Measurements from ENCODE around the gene CTDSPL. TPM values are rescaled to one million over a fixed set of nuclear protein-coding genes. Genes with fewer than 3 reads are reported as not detected.

CTDSPL gene
- polyA plus RNA-seq, 1 experiment = 40.4 TPM

GRCh38 chr3:38020342-38020726 is 158.7 kb downstream of the CTDSPL start:
- no peaks in the 10 kb centered on the region for H3K27me3 ChIP-seq (ENCODE audit: control insufficient read depth, insufficient read depth, low read length)
- POLR2A ChIA-PET = interaction anchor here (0.9 kb wide), 1 partner anchor 11 kb away, joined by 3 read pairs; no protein-coding TSS in a partner anchor
- no peak overlapping the region for H3K27ac ChIP-seq (ENCODE audit: low read depth, low read length)
- no peak for DNase-seq (ENCODE audit: low read depth, low spot score)
- H3K4me3 ChIP-seq (ENCODE audit: low read depth, low read length) = no peak overlapping the region
- CTCF ChIA-PET = interaction anchor here (2.0 to 2.4 kb wide), 2 partner anchors 17 to 23 kb away, joined by 6 read pairs; no protein-coding TSS in a partner anchor
- no peak for TF ChIP-seq CTCF (IDR thresholded peaks at IDR 0.05; ENCODE audit: low read depth, low read length)
- peaks cover 7% of the 10 kb centered on the region for H3K9me3 ChIP-seq (ENCODE audit: control insufficient read depth, insufficient read depth, low read length)

- CTCF ChIA-PET = interaction anchor here (2.0 to 2.4 kb wide), 2 partner anchors 18 to 24 kb away, joined by 6 read pairs; no protein-coding TSS in a partner anchor
- POLR2A ChIA-PET = no interaction called here
- Histone ChIP-seq H3K27ac (ENCODE audit: low read depth, low read length) (no peak overlapping the region), H3K9me3 (ENCODE audit: control insufficient read depth, insufficient read depth, low read length) (peaks cover 5% of the 10 kb centered on the region), H3K4me3 (ENCODE audit: low read depth, low read length) (no peak overlapping the region), H3K27me3 (ENCODE audit: control insufficient read depth, insufficient read depth, low read length) (no peaks in the 10 kb centered on the region)
- DNase-seq (ENCODE audit: low read depth, low spot score) = no peak
- TF ChIP-seq CTCF (IDR thresholded peaks at IDR 0.05; ENCODE audit: low read depth, low read length) = no peak
These were observed 159.5 kb downstream of the CTDSPL start for GRCh38 chr3:38021196-38021595.

GRCh38 chr3:38022301-38022700 is 160.6 kb downstream of the CTDSPL start:
- Histone ChIP-seq H3K27ac (ENCODE audit: low read depth, low read length) (no peak overlapping the region), H3K4me3 (ENCODE audit: low read depth, low read length) (no peak overlapping the region), H3K27me3 (ENCODE audit: control insufficient read depth, insufficient read depth, low read length) (no peaks in the 10 kb centered on the region), H3K9me3 (ENCODE audit: control insufficient read depth, insufficient read depth, low read length) (no peaks in the 10 kb centered on the region; the same call in 1 of the 2 replicates)
- no peak for TF ChIP-seq CTCF (IDR thresholded peaks at IDR 0.05; ENCODE audit: low read depth, low read length)
- CTCF ChIA-PET = interaction anchor here (1.4 to 1.6 kb wide), 2 partner anchors 19 to 25 kb away, joined by 4 read pairs; no protein-coding TSS in a partner anchor
- POLR2A ChIA-PET = no interaction called here
- no peak for DNase-seq (ENCODE audit: low read depth, low spot score)

- Histone ChIP-seq H3K27me3 (ENCODE audit: control insufficient read depth, insufficient read depth, low read length) (no peaks in the 10 kb centered on the region), H3K9me3 (ENCODE audit: control insufficient read depth, insufficient read depth, low read length) (no peaks in the 10 kb centered on the region; the same call in 1 of the 2 replicates), H3K27ac (ENCODE audit: low read depth, low read length) (no peak overlapping the region), H3K4me3 (ENCODE audit: low read depth, low read length) (no peak overlapping the region)
- DNase-seq (ENCODE audit: low read depth, low spot score) = no peak
- no peak for TF ChIP-seq CTCF (IDR thresholded peaks at IDR 0.05; ENCODE audit: low read depth, low read length)
- POLR2A ChIA-PET = interaction anchor here (0.6 kb wide), 1 partner anchor 1155 kb away, joined by 3 read pairs; no protein-coding TSS in a partner anchor
- CTCF ChIA-PET = interaction anchor here (0.6 to 1.6 kb wide), 3 partner anchors 20 to 310 kb away, joined by 4 to 6 read pairs (median 4); no protein-coding TSS in a partner anchor
These were observed 161.4 kb downstream of the CTDSPL start for GRCh38 chr3:38022896-38023709.

- H3K4me3 ChIP-seq (ENCODE audit: low read depth, low read length) = no peak overlapping the region
- no peaks in the 10 kb centered on the region; the same call in 1 of the 2 replicates for H3K9me3 ChIP-seq (ENCODE audit: control insufficient read depth, insufficient read depth, low read length)
- DNase-seq (ENCODE audit: low read depth, low spot score) = no peak
- POLR2A ChIA-PET = no interaction called here
- H3K27me3 ChIP-seq (ENCODE audit: control insufficient read depth, insufficient read depth, low read length) = no peaks in the 10 kb centered on the region
- no peak overlapping the region for H3K27ac ChIP-seq (ENCODE audit: low read depth, low read length)
- no peak for TF ChIP-seq CTCF (IDR thresholded peaks at IDR 0.05; ENCODE audit: low read depth, low read length)
- CTCF ChIA-PET = no interaction called here
These were observed 165.2 kb downstream of the CTDSPL start for GRCh38 chr3:38026856-38027255.

Measured in AG04450 (cell line).